Neural crest cell (in vitro differentiated cells): Measurements from ENCODE around the gene DUSP6. TPM values are rescaled to one million over a fixed set of nuclear protein-coding genes. Genes with fewer than 3 reads are reported as not detected.
A peak's percentile ranks its signal among the peaks of the same experiment; 100 is the strongest.

Experiments used
- DNase-seq: peaks from one replicate; pipeline ENCODE4 v3.0.0; 2021; ENCODE audit warnings: low read depth, mixed read lengths, low spot score
- H3K27ac Mint-ChIP-seq: one replicate; pipeline ENCODE4 v1.8.0; 2021; ENCODE audit warnings: mild to moderate bottlenecking, mixed read lengths; ENCODE audit not compliant: unreplicated experiment
- H3K27me3 Mint-ChIP-seq: 2 replicates; pipeline ENCODE4 v1.8.0; 2021; ENCODE audit warnings: low read depth, mild to moderate bottlenecking, mixed read lengths
- H3K36me3 Mint-ChIP-seq: 2 replicates; pipeline ENCODE4 v1.8.0; 2021; ENCODE audit warnings: low read depth, mild to moderate bottlenecking, mixed read lengths
- H3K4me1 Mint-ChIP-seq: 2 replicates; pipeline ENCODE4 v1.8.0; 2021; ENCODE audit warnings: mixed read lengths
- H3K4me3 Mint-ChIP-seq: one replicate; pipeline ENCODE4 v1.8.0; 2021; ENCODE audit warnings: mild to moderate bottlenecking, mixed read lengths
- H3K9me3 Mint-ChIP-seq: 2 replicates; pipeline ENCODE4 v1.8.0; 2021; ENCODE audit warnings: mixed read lengths
- total RNA-seq: library from RNA; stranded (reverse); gene quantifications from 2 replicates; pipeline ENCODE4 v1.2.1, GENCODE V29; 2021
- TF ChIP-seq, protein P1 (sequence below): fragments of 200-600 bp; sonication (generic); conservative IDR thresholded peaks from 2 replicates; pipeline ENCODE4 v1.5.0; 2021; ENCODE audit warnings: antibody characterized with exemption, mild to moderate bottlenecking

Gene DUSP6
- total RNA-seq, 1 donor from 2014 or later: 112 TPM

GRCh38 chr12:89349814-89350213 lies 2.5 kb downstream of the DUSP6 start:
- Mint-ChIP-seq H3K4me3 (peak overlapping the region; percentile 94), H3K9me3 (no peaks in the 10 kb centered on the region), H3K36me3 (peaks cover 28% of the 10 kb centered on the region), H3K27ac (peak overlapping the region; percentile 97), H3K4me1 (peaks cover 60% of the 10 kb centered on the region), H3K27me3 (peaks cover 4% of the 10 kb centered on the region)
- TF ChIP-seq, protein P1, sequence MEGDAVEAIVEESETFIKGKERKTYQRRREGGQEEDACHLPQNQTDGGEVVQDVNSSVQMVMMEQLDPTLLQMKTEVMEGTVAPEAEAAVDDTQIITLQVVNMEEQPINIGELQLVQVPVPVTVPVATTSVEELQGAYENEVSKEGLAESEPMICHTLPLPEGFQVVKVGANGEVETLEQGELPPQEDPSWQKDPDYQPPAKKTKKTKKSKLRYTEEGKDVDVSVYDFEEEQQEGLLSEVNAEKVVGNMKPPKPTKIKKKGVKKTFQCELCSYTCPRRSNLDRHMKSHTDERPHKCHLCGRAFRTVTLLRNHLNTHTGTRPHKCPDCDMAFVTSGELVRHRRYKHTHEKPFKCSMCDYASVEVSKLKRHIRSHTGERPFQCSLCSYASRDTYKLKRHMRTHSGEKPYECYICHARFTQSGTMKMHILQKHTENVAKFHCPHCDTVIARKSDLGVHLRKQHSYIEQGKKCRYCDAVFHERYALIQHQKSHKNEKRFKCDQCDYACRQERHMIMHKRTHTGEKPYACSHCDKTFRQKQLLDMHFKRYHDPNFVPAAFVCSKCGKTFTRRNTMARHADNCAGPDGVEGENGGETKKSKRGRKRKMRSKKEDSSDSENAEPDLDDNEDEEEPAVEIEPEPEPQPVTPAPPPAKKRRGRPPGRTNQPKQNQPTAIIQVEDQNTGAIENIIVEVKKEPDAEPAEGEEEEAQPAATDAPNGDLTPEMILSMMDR: no peak
- DNase-seq: peak; percentile 50

DNA sequence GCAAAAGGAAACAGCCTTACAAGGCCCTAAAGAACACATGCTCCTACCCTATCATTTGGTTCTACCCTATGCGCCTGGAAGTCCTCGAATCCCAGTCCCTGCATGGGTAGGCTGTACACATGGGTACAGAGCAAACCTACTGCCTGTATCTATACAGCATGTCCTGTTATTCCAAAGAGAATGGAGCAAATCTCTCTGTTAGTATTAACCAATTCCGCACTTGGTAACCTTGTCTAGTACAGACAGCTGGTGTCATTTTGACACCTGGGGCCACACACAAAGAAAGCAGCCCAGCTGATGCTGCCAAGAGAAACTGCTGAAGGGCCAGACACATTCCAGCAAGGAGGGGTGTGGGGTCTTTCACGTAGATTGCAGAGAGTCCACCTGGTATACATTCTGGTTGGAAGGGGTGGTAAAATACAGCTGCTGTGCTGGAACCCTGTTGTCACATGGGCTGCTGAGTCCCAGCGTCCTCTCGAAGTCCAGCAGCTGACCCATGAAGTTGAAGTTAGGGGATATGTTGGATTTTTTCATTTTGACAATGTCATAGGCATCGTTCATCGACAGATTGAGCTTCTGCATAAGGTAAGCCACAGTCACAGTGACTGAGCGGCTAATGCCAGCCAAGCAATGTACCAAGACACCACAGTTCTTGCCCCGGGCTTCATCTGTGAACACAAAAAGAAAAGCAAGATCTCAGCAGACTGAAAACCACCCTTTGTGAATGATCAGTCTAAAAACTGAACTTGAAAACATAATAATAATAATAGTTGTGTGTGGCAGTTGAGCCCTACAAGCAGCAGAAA lies 3.2 kb downstream of the DUSP6 start:
- peak overlapping the region; percentile 97 for H3K27ac Mint-ChIP-seq
- no peaks in the 10 kb centered on the region for H3K9me3 Mint-ChIP-seq
- H3K4me3 Mint-ChIP-seq: peak overlapping the region; percentile 94
- peaks cover 4% of the 10 kb centered on the region for H3K27me3 Mint-ChIP-seq
- H3K36me3 Mint-ChIP-seq: peaks cover 28% of the 10 kb centered on the region
- no peak for DNase-seq
- peaks cover 62% of the 10 kb centered on the region for H3K4me1 Mint-ChIP-seq
- TF ChIP-seq, protein P1: no peak

DNA sequence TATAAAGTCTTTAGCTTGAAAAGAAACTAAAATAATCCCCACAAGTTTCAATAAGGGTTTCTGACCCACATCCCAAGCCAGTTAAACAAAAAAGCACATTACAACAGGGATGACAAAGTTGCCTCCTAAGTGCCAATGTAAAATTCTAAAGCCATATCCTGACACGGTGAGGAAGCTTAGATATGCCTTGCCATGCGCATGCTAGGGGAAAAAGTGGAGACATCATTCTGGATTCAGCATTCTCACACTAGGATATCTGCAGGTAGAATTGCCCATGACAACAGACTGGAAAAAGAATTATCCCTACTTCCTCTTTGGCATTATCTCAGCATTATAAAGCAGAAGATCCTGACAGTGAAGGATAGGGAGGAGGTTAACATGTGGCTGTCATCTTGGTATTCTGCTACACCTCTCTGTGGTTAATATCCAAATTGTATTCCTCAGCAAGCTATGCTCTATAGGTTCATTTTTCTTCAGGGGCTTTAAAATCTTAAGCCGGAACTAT lies 4.9 kb downstream of the DUSP6 start:
- no peak overlapping the region for H3K27ac Mint-ChIP-seq
- TF ChIP-seq, protein P1: no peak
- DNase-seq: no peak
- peaks cover 3% of the 10 kb centered on the region for H3K9me3 Mint-ChIP-seq
- peak overlapping the region; percentile 94 for H3K4me3 Mint-ChIP-seq
- peaks cover 2% of the 10 kb centered on the region for H3K27me3 Mint-ChIP-seq
- peaks cover 73% of the 10 kb centered on the region for H3K4me1 Mint-ChIP-seq
- peaks cover 28% of the 10 kb centered on the region for H3K36me3 Mint-ChIP-seq

- H3K9me3 Mint-ChIP-seq: peaks cover 3% of the 10 kb centered on the region
- peak overlapping the region; percentile 91 for H3K27ac Mint-ChIP-seq
- DNase-seq: no peak
- H3K36me3 Mint-ChIP-seq: peaks cover 25% of the 10 kb centered on the region
- TF ChIP-seq, protein P1: no peak
- H3K27me3 Mint-ChIP-seq: no peaks in the 10 kb centered on the region
- H3K4me1 Mint-ChIP-seq: peaks cover 74% of the 10 kb centered on the region
- peak overlapping the region; percentile 94 for H3K4me3 Mint-ChIP-seq
These were observed 5.5 kb downstream of the DUSP6 start for GRCh38 chr12:89346741-89347324.

DNA sequence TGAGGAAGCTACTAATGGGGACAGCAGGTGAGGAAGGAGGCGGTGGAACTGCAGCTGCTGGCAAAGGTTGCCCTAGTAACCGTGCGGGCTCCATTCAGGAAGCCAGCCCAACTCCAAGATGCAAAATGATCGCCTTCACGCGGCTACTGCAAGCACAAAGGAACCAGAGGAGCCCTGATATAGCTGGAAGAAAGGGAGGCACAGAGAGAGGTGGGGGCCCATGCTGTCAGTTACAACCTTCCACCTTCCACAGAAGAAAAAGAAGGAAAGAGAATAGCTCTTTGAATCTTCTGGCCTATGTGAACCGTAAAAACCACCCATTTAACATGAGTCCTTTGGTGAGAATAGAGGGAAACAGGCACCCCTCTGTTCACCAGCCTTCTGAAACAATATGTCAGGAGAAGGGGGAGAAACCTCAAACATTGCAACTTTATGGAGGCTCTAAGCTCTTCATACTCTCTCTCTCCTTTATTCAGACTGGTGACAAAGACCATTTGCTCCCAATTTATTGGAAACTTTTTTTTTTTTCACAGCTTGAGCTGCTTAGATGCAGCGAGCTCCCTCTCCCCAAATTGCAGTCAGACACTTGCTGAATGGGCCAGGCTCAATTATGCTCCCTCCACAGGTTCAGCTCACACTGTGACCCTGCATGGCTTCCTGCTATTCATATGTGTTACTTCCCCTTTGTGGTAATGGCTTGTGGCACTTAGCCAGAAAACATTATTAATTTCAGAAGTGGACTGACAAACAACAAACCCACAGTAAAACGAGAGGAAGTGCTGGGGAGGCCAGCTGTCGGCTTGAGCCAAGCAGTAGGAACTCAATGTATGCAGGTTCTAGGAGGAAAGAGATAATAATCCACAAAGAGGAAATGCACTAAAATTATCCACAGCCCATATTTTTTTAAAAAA lies 6.2 kb downstream of the DUSP6 start:
- Mint-ChIP-seq H3K27me3 (no peaks in the 10 kb centered on the region), H3K4me3 (peak overlapping the region; percentile 94), H3K27ac (peak overlapping the region; percentile 91), H3K9me3 (peaks cover 3% of the 10 kb centered on the region), H3K36me3 (peaks cover 23% of the 10 kb centered on the region), H3K4me1 (peaks cover 80% of the 10 kb centered on the region)
- DNase-seq: peak; percentile 58
- TF ChIP-seq, protein P1: no peak
